Measurements from ENCODE around the gene KIAA1549.

KIAA1549 gene

GRCh38 chr7:139016931-139017511, 35.8 kb upstream of the KIAA1549 start:
- DNase-seq (ENCODE audit: low spot score): peak; percentile 80
- in situ Hi-C loops (cut with MboI; ENCODE audit: low pct_unique_long_range_greater_than_20kb, low sequenced_read_pairs, unreplicated experiment): no loop called here
- peak; percentile 66 for TF ChIP-seq CTCF (IDR thresholded peaks at IDR 0.05; ENCODE audit: extremely low read depth, insufficient read depth, missing control alignments)

GRCh38 chr7:139011373-139011772, 30.2 kb upstream of the KIAA1549 start:
- TF ChIP-seq CTCF (IDR thresholded peaks at IDR 0.05; ENCODE audit: extremely low read depth, insufficient read depth, missing control alignments): no peak
- in situ Hi-C loops (cut with MboI; ENCODE audit: low pct_unique_long_range_greater_than_20kb, low sequenced_read_pairs, unreplicated experiment): no loop called here
- no peak for DNase-seq (ENCODE audit: low spot score)

GRCh38 chr7:139004321-139005090, 23.3 kb upstream of the KIAA1549 start:
- in situ Hi-C loops (cut with MboI; ENCODE audit: low pct_unique_long_range_greater_than_20kb, low sequenced_read_pairs, unreplicated experiment): no loop called here
- DNase-seq (ENCODE audit: low spot score): no peak
- no peak for TF ChIP-seq CTCF (IDR thresholded peaks at IDR 0.05; ENCODE audit: extremely low read depth, insufficient read depth, missing control alignments)

- no peak for DNase-seq (ENCODE audit: low spot score)
- TF ChIP-seq CTCF (IDR thresholded peaks at IDR 0.05; ENCODE audit: extremely low read depth, insufficient read depth, missing control alignments): no peak
- in situ Hi-C loops (cut with MboI; ENCODE audit: low pct_unique_long_range_greater_than_20kb, low sequenced_read_pairs, unreplicated experiment): no loop called here
Observed at GRCh38 chr7:138999414-138999813, 18.2 kb upstream of the KIAA1549 start.

- in situ Hi-C loops (cut with MboI; ENCODE audit: low pct_unique_long_range_greater_than_20kb, low sequenced_read_pairs, unreplicated experiment): no loop called here
- no peak for TF ChIP-seq CTCF (IDR thresholded peaks at IDR 0.05; ENCODE audit: extremely low read depth, insufficient read depth, missing control alignments)
Observed at GRCh38 chr7:138992052-138992531, 10.9 kb upstream of the KIAA1549 start.

GRCh38 chr7:138987686-138988085, 6.5 kb upstream of the KIAA1549 start:
- no peak for DNase-seq (ENCODE audit: low spot score)

More at GRCh38 chr7:138992052-138992531, 10.9 kb upstream of the KIAA1549 start:
- no peak for DNase-seq (ENCODE audit: low spot score)

More at GRCh38 chr7:138987686-138988085, 6.5 kb upstream of the KIAA1549 start:
- in situ Hi-C loops (cut with MboI; ENCODE audit: low pct_unique_long_range_greater_than_20kb, low sequenced_read_pairs, unreplicated experiment): no loop called here
- no peak for TF ChIP-seq CTCF (IDR thresholded peaks at IDR 0.05; ENCODE audit: extremely low read depth, insufficient read depth, missing control alignments)
